NCI-H510A treated with DMSO at 0.1 percent for 48 hours (cell line): ENCODE measurements around the gene FNIP1.
"Not testable (repeated sequence)": the region's sequence is repeated elsewhere in the genome, so short reads cannot be mapped to it uniquely, and the experiment has no call there.

Experiments used
- DNase-seq: peaks from one replicate; lab custom pipeline; 2025; lab: John Stamatoyannopoulos, UW

FNIP1 gene

GRCh38 chr5:131635684-131636572 lies 160.9 kb downstream of the FNIP1 start:
- DNase-seq, result peak; percentile 72

GRCh38 chr5:131634996-131635683 lies 161.7 kb downstream of the FNIP1 start, which contains the start of gene RAPGEF6:
TSS of gene RAPGEF6 (minus strand) at chr5:131635229. CDS start at chr5:131635030, 199 bp downstream.
- peak; percentile 94 for DNase-seq

DNA sequence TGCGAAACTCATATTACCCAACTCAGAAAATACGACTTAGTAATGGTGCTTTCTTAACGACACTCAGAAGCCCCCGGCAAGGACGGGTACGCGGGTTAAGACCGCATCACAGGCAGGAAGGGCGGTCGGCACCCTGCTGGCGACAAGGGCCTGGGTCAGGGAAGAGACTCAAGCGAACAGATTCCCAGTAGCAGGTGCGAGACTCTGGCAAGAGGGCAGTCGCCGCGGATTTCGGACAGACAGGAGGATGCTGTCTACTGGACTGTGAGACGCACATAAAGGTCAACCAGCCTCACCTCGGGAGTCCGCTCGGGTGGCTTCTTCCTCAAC lies 162.2 kb downstream of the FNIP1 start:
- peak; percentile 40 for DNase-seq

DNA sequence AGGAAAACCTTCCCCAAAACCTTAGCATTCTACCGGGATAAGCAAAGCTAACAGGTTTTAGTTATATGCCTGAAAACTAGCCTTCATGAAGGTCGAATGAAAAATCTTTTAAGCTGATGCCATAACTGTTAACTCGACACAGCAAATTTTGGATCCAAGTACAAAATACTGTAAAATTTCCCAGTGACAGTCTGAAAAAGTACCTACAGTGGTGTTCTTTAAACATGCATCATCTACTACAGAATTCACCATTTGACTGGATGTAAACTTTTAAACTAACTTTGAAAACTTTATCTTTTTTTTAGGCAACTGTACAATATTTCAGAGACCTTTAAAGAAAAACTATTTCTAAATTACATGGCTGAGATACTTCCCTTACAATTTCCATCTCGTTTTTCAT lies 162.6 kb downstream of the FNIP1 start:
- DNase-seq, result no peak

GRCh38 chr5:131633830-131634229 lies 163.0 kb downstream of the FNIP1 start:
- DNase-seq, result no peak

DNA sequence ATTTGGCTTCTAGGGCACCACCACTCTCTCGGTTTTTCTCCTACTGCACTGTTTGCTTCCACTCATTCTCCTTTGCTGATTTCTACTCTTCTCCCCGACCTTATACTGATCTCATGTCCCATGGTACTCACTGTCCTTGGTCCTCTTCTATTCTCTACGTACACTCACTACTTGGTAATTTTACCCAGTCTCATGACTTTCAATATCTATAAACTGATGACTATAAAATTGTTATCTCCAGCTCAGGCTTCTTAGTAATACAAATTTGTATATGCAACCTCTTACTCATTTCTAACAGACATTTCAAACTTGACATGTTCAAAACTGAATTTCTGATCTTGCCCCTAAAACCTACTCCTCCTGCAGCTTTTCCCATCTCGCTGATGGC lies 165.9 kb downstream of the FNIP1 start:
- DNase-seq, result no peak

- no peak for DNase-seq
Observed at GRCh38 chr5:131630208-131630962, 166.4 kb downstream of the FNIP1 start.

DNA sequence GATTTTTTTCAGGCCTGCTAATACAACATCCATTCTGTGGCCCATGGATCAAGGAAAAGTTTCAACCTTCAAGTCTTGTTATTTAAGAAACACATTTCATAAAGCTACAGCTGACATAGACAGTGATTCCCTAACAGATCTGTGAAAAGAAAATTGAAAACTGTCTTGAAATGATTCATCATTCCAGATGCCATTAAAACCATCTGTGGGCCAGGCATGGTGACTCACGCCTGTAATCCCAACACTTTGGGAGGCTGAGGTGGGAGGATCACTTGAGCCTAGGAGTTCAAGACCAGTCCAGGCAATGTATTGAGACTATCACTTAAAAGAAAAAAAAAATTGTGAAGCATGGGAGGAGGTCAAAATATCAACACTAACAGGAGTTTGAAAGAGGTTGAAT lies 167.8 kb downstream of the FNIP1 start:
- DNase-seq, result no peak

GRCh38 chr5:131627207-131627865 lies 169.5 kb downstream of the FNIP1 start:
- no peak for DNase-seq

DNA sequence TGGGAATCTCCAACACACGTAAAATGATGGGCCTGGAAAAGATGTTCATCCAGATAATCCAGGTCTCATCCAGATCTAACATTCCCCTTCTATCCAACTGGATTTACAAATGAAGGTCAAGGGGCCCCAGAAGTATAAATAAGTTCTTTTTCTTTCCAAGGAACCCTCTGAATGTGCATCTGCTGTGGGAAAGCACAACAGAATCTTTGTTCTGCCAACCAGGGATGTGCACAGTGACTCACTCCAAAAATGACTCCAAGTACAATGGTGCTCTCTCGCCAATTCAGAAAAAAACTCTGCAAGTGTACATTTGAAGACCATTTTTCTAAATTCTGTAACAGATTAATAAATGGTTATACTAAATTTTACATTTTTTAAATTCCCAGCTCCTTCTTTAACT lies 174.2 kb downstream of the FNIP1 start:
- DNase-seq, result no peak

GRCh38 chr5:131621164-131621563 lies 175.7 kb downstream of the FNIP1 start:
- DNase-seq, result not testable (repeated sequence)

DNA sequence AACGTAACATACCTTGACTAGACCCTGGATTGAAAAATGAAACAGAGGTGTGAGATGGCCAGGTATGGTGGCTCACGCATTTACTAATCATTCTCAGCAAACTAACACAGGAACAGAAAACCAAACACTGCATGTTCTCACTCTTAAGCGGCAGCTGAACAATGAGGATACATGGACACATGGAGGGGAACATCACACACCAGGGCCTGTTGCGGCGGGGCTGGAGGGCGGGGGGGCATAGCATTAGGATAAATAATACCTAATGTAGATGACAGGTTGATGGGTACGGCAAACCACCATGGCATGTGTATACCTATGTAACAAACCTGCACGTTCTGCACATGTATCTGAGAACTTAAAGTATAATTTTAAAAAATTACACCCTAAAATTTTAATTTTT lies 177.7 kb downstream of the FNIP1 start:
- DNase-seq, result no peak

- no peak for DNase-seq
Observed at GRCh38 chr5:131617140-131617822, 179.5 kb downstream of the FNIP1 start.

DNA sequence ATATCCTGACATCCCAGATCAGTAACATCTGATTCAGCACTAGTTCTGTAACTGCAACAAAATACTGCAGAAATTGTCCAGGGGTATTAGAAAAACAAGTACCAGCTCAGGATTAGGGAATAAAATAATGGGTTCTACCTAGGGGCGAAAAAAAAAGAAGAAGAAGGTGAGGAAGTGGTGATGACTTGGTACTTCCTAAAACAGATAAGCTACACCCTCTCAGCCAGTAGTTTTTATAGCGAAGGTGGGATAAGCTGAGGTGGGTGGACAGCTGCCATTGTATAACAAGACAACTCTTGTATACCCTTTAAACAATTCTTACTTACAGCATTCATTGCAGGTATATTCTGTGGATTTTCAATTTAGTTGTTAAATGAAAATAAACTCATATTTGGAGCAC lies 180.9 kb downstream of the FNIP1 start:
- no peak for DNase-seq

DNA sequence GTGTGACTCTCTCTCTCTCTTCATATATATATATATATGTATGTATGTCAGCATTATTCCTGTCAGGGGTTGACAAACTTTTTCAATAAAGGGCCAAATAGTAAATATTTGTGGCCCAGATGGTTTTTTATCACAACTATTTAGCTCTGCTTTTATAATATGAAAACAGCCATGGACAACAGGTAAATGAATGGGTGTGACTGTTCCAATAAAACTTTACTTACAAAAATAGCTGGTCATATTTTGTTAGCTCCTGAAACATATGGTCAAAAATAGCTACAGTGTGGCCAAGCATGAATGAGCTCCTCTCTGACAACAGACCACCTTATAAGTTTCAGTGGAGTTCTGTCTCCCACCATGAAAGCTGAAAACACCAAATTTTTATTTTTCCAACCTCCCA lies 183.4 kb downstream of the FNIP1 start:
- no peak for DNase-seq

- DNase-seq, result no peak
Observed at GRCh38 chr5:131611064-131611381, 185.8 kb downstream of the FNIP1 start.

GRCh38 chr5:131610198-131611063 lies 186.4 kb downstream of the FNIP1 start:
- DNase-seq, result no peak

GRCh38 chr5:131609774-131610173 lies 187.0 kb downstream of the FNIP1 start:
- DNase-seq, result no peak

DNA sequence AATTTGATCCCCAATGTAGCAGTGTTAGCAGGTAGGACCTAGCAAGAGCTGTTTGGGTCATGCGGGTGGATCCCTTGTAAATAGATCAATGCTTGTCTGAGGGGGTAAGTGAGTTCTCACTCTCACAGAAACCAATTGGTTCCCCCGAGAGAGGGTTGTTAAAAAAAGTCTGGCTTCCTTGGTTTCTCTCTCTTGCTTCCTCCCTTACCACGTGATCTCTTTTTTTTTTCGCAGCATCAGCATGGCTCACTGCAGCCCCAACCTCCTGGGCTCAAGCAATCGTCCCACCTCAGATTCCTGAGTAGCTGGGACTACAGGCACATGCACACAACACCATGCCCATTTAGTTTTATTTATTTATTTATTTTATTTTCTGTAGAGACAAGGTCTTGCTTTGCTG lies 188.2 kb downstream of the FNIP1 start:
- no peak for DNase-seq

DNA sequence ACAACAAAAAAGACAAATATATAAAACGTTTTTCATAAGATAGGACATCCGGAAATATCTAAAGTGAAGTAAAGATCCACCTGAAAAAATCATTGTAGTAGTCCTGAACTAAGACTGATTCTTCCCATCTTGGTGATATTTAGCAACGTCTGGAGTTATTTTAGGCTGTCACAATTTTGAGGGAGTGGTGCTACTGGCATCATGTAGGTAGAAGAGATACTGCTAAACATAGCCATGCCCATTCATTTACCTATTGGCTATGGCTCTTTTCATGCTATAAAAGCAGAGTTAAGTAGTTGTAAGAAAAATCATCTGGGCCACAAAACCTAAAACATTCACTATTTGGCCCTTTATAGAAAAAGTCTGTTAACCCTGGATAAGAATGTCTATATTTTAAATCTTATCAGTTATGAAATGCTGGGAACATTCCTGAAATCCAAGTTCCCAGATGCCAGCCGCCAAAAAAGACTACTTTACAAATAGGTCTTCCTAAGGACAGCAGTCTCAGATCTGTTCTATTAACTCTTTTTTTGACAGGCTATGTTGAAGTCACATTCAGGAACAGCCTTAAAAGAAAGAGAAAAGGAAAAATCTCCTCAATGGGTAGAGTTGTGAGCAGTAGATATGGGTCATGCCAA lies 188.8 kb downstream of the FNIP1 start:
- DNase-seq, result no peak
